ENCODE results near the gene TPCN1.

Gene TPCN1

DNA sequence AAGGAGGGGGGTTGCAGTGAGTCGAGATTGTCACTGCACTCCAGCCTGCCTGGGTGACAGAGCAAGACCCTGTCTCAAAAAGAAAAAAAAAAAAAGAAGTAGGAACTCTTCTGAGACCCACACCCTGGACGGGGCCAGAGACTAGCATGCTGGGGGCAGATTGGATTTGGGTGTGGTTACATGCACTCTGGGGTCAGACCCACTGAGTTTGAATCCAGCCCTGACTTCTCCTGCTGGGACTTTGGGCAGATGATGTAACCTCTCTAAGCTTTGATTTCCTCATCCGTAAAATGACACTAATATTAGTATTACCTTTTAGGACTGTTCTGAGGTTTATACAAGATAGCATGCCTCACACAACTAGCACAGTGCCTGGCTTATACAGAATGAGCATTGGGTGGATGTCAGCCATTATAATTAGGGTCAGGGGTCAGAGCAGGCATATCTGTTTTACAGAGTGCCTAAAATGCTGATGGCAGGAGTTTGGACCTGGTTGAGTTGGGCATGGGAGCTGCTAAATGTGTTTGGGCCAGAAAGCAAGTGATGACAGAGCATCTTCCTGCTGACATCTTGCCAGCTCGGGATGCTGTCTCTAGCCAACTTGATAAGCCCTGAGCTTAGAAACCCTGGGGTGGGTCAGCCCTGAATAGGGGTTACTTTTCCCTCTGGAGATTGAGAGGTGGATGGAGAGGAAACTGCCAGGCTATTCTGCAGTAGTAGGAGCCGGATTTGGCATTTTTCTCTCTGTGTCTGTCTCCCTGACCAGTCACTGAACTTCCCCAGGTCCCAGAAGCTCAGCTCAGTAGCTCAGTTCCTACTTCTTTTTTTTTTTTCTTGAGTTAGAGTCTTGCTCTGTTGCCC is 15.5 kb downstream of the TPCN1 start:
- peaks cover 8% of the 10 kb centered on the region for H3K36me3 ChIP-seq (ENCODE audit: control insufficient read depth, insufficient read depth, low read length)
- H3K9ac ChIP-seq (ENCODE audit: low read length) = no peak overlapping the region
- H3K4me3 ChIP-seq (ENCODE audit: low read depth, low read length) = no peak overlapping the region
- no peaks in the 10 kb centered on the region for H3K9me3 ChIP-seq (ENCODE audit: control insufficient read depth, insufficient read depth, low read depth, low read length)
- no peaks in the 10 kb centered on the region for H3K27me3 ChIP-seq (ENCODE audit: control insufficient read depth, insufficient read depth, low read length)
- H3K4me1 ChIP-seq (ENCODE audit: control insufficient read depth, insufficient read depth, low read length) = peaks cover 22% of the 10 kb centered on the region
- H3K27ac ChIP-seq (ENCODE audit: low read depth, low read length) = no peak overlapping the region

DNA sequence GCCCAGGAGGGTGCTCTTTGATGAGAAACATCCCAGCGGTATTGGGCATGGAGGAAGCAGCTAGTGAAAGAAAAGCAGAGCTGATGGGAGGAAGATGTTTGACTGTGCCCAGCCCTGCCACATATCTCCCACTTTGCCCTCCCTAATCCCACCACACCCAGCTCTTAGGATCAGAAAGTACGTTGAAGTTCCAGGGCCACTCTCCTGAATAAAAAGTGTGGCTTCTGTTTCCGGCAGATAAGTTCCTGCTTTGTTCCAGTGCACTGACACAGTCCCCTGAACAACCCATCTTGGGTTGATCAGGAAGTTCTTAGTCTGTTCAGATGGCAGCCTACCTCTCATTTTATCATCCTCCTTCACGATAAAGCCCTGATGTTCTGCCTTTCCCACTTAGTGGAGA is 16.5 kb downstream of the TPCN1 start:
- H3K36me3 ChIP-seq (ENCODE audit: control insufficient read depth, insufficient read depth, low read length) = peaks cover 3% of the 10 kb centered on the region

DNA sequence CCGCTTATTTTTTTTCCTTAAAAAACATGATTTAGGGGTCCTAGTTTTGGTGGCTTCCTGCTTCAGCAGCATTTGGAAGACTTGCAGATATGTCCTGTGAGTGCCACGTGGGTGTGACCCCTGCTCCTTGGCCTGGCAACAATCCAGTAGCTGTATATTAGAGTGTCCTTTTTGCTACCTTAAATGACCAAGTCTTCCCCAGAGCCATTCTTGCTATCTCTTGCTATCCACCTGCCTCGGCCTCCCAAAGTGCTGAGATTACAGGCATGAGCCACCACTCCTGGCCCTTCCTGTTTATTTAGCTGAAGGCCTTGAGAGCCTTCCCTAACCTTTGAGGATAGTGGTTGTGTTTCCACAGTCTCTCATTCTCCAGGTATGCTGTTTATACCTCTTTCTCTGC is 17.0 kb downstream of the TPCN1 start:
- Histone ChIP-seq H3K27me3 (ENCODE audit: control insufficient read depth, insufficient read depth, low read length) (no peaks in the 10 kb centered on the region), H3K9me3 (ENCODE audit: control insufficient read depth, insufficient read depth, low read depth, low read length) (no peaks in the 10 kb centered on the region), H3K9ac (ENCODE audit: low read length) (no peak overlapping the region), H3K36me3 (ENCODE audit: control insufficient read depth, insufficient read depth, low read length) (peaks cover 3% of the 10 kb centered on the region), H3K4me3 (ENCODE audit: low read depth, low read length) (no peak overlapping the region), H3K27ac (ENCODE audit: low read depth, low read length) (no peak overlapping the region), H3K4me1 (ENCODE audit: control insufficient read depth, insufficient read depth, low read length) (peaks cover 7% of the 10 kb centered on the region)

More for the DNA sequence above, 16.5 kb downstream of the TPCN1 start:
- Histone ChIP-seq H3K9ac (ENCODE audit: low read length) (no peak overlapping the region), H3K4me1 (ENCODE audit: control insufficient read depth, insufficient read depth, low read length) (peaks cover 13% of the 10 kb centered on the region), H3K27me3 (ENCODE audit: control insufficient read depth, insufficient read depth, low read length) (no peaks in the 10 kb centered on the region), H3K4me3 (ENCODE audit: low read depth, low read length) (no peak overlapping the region), H3K9me3 (ENCODE audit: control insufficient read depth, insufficient read depth, low read depth, low read length) (no peaks in the 10 kb centered on the region), H3K27ac (ENCODE audit: low read depth, low read length) (no peak overlapping the region)

DNA sequence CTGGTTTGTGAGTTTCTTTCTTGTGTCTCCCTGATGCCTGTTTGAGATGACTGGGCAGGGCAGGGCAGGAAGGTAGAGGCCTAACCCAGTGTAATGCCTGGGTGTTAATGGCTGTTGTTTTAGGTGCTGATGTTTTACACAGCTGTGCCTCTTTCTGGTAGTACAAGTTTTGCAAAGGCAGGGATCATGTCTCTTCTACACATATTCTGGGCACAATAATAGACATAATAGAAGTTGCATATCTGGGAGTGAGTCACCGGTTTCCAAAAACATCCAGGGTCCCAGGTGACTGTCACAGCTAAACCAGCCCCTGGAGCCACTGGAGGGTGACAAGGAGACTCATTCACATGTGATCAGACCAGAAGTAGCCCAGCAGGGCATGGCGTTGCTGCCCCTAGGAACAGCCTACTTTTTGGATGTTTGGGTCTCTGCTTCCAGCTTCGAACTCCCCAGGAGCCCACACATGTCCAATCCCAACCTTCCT is 18.1 kb downstream of the TPCN1 start:
- peaks cover 3% of the 10 kb centered on the region for H3K36me3 ChIP-seq (ENCODE audit: control insufficient read depth, insufficient read depth, low read length)
- H3K4me3 ChIP-seq (ENCODE audit: low read depth, low read length) = no peak overlapping the region
- no peaks in the 10 kb centered on the region for H3K9me3 ChIP-seq (ENCODE audit: control insufficient read depth, insufficient read depth, low read depth, low read length)
- H3K4me1 ChIP-seq (ENCODE audit: control insufficient read depth, insufficient read depth, low read length) = peaks cover 4% of the 10 kb centered on the region; the same call in 1 of the 2 replicates
- H3K27ac ChIP-seq (ENCODE audit: low read depth, low read length) = no peak overlapping the region
- H3K27me3 ChIP-seq (ENCODE audit: control insufficient read depth, insufficient read depth, low read length) = no peaks in the 10 kb centered on the region
- H3K9ac ChIP-seq (ENCODE audit: low read length) = no peak overlapping the region

DNA sequence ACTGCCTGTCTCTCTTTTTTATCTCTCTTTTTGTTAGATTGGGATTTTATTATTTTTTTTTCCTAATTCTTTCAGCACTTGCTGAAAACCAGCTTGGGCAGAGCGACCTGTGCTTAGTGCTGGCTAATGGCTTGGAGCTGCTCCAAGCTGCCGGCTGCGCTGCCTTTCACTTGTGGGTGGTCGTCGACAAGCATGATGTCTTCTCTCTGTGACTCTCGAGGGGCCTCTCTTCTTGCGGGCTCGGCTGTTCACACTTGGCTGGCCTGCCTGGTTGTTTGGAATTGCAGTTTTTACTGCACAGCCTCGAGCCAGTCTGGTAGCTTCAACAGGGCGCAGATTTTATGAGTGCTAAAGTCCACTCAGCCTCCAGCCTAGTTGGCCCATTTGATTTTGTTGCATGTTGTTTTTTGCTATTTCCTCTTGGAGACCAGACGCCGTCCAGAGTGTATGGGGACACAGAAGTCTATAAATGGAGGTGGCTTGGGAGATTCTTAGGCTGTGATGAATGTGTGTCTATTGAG is 18.6 kb downstream of the TPCN1 start:
- H3K36me3 ChIP-seq (ENCODE audit: control insufficient read depth, insufficient read depth, low read length) = peaks cover 3% of the 10 kb centered on the region
- H3K4me1 ChIP-seq (ENCODE audit: control insufficient read depth, insufficient read depth, low read length) = peaks cover 10% of the 10 kb centered on the region; the same call in 1 of the 2 replicates
- no peak overlapping the region for H3K4me3 ChIP-seq (ENCODE audit: low read depth, low read length)
- H3K9ac ChIP-seq (ENCODE audit: low read length) = no peak overlapping the region
- no peak overlapping the region for H3K27ac ChIP-seq (ENCODE audit: low read depth, low read length)
- no peaks in the 10 kb centered on the region for H3K9me3 ChIP-seq (ENCODE audit: control insufficient read depth, insufficient read depth, low read depth, low read length)
- no peaks in the 10 kb centered on the region for H3K27me3 ChIP-seq (ENCODE audit: control insufficient read depth, insufficient read depth, low read length)

DNA sequence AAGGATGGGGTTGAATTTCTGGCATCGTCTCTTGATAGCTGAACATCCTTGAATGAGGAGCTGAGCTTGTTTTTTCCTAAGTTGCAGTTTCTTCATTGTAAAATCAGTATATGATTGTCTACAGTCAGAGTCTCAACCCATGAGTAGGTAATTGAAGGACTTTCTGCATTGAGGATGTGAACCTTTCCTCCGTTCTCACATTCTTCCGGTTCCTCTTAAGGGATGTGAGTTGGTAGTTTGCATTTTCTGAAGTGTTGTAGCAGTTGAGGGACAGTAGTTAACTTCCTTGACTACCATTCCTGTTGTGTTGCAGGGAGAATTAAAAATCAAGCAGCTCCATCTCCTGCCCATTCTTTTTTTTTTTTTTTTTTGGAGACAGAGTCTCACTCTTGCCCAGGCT is 19.1 kb downstream of the TPCN1 start:
- no peak overlapping the region for H3K27ac ChIP-seq (ENCODE audit: low read depth, low read length)
- H3K9ac ChIP-seq (ENCODE audit: low read length) = no peak overlapping the region
- H3K9me3 ChIP-seq (ENCODE audit: control insufficient read depth, insufficient read depth, low read depth, low read length) = no peaks in the 10 kb centered on the region
- no peaks in the 10 kb centered on the region for H3K27me3 ChIP-seq (ENCODE audit: control insufficient read depth, insufficient read depth, low read length)
- H3K36me3 ChIP-seq (ENCODE audit: control insufficient read depth, insufficient read depth, low read length) = peaks cover 3% of the 10 kb centered on the region
- no peak overlapping the region for H3K4me3 ChIP-seq (ENCODE audit: low read depth, low read length)
- H3K4me1 ChIP-seq (ENCODE audit: control insufficient read depth, insufficient read depth, low read length) = peaks cover 11% of the 10 kb centered on the region; the same call in 1 of the 2 replicates

DNA sequence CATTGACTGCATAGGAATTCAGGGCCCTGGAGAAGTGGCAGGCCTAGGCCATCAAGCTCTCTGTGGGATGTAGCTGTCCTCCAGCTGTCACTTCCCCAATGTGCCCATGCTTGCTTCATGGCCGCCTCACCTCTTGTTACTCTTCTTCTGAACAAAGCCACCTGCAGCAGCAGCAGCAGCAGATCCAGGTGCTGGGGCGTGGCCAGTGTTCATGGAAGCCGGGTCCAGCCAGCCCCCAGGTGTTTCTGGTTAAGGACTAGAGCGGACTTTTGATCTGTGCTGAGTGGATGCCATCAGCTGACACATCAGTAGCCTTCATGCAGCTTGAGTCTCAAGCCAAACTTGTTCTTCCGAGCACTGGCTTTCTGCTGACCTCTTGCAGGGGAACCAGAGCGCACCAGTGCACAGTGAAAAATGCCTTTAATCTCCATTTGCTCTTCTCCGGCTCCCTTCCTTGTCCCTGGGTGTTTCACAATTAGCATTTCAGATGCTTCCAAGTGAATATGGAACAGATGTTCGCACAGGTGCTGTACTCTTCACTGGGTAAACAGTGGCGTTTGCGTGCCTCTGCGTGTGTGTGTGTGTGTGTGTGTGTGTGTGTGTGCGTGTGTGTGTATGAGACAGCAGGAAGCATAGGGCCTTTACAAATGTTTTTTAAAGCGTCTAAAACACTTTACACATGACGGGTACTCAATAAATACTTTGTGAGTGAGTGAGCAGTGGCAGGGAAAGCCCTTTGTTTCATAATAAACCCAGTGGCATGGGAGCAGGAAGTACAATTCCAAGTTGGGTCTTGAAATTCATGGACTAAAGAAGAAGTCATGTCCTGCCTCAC is 20.1 kb downstream of the TPCN1 start:
- Histone ChIP-seq H3K4me1 (ENCODE audit: control insufficient read depth, insufficient read depth, low read length) (peaks cover 21% of the 10 kb centered on the region), H3K9me3 (ENCODE audit: control insufficient read depth, insufficient read depth, low read depth, low read length) (no peaks in the 10 kb centered on the region), H3K9ac (ENCODE audit: low read length) (no peak overlapping the region), H3K27ac (ENCODE audit: low read depth, low read length) (no peak overlapping the region), H3K4me3 (ENCODE audit: low read depth, low read length) (no peak overlapping the region), H3K27me3 (ENCODE audit: control insufficient read depth, insufficient read depth, low read length) (no peaks in the 10 kb centered on the region), H3K36me3 (ENCODE audit: control insufficient read depth, insufficient read depth, low read length) (peaks cover 3% of the 10 kb centered on the region; the same call in 1 of the 2 replicates)

DNA sequence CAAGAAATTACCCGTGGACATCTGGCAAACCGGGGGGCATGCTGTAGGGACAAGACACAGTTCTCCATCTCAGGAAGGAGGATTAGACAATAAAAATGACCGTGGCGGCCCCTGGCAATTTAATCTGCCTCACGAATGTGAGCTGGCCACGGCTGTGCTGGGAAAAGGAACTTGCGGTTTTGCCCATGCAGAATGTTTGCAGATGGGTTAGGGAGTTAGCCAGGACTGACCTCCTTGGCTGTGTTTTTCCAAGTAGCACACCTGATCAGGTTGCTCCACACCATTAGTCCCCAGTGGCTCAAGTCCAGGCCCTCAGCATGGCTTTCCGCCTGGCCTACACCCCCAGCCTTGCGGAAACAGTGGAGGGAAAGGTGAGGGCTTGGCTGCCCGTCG is 20.8 kb downstream of the TPCN1 start:
- Histone ChIP-seq H3K9me3 (ENCODE audit: control insufficient read depth, insufficient read depth, low read depth, low read length) (no peaks in the 10 kb centered on the region), H3K27me3 (ENCODE audit: control insufficient read depth, insufficient read depth, low read length) (no peaks in the 10 kb centered on the region), H3K36me3 (ENCODE audit: control insufficient read depth, insufficient read depth, low read length) (peaks cover 3% of the 10 kb centered on the region; the same call in 1 of the 2 replicates), H3K4me1 (ENCODE audit: control insufficient read depth, insufficient read depth, low read length) (peaks cover 27% of the 10 kb centered on the region), H3K27ac (ENCODE audit: low read depth, low read length) (no peak overlapping the region), H3K4me3 (ENCODE audit: low read depth, low read length) (no peak overlapping the region), H3K9ac (ENCODE audit: low read length) (no peak overlapping the region)

DNA sequence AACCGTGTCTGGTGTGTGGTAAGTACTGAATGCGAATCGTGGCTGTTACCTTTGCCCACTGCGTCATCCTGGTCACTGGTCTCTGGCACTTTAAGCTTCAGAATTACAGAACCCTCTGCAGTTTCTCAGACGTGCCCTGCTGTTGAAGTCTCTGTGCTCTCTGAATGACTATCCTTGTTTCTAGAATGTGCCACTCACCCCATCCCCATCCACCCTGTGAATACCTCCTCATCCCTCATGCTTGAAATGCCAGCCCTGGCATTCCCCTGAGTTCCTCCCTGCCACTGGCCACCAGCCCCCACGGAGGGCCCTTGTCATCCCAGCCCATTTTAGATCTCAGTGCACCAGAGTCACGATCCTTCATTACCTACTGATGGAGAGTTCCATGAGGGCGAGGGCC is 21.3 kb downstream of the TPCN1 start:
- Histone ChIP-seq H3K4me1 (ENCODE audit: control insufficient read depth, insufficient read depth, low read length) (peaks cover 32% of the 10 kb centered on the region), H3K36me3 (ENCODE audit: control insufficient read depth, insufficient read depth, low read length) (peaks cover 3% of the 10 kb centered on the region; the same call in 1 of the 2 replicates)

DNA sequence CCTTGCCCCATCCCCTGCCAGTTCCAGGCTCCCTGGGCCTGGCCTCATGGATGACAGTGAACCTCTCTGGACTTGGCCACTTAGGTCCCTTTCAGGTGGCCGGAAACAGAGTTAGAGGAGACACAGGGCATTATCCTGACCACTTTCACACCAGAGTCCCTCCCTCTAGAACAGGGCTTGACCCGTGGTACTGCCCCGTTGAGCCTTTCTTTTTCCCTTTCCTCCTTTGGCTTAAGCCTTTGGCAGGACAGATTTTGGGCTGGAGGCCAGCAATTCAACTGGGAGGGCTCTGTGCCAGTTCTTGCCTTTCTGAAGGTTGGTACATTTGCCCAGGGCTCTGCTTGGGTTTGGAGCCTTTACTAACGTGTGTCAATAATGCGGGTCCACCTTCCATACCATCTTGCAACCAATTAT is 22.8 kb downstream of the TPCN1 start:
- no peaks in the 10 kb centered on the region for H3K27me3 ChIP-seq (ENCODE audit: control insufficient read depth, insufficient read depth, low read length)
- H3K9ac ChIP-seq (ENCODE audit: low read length) = no peak overlapping the region
- peaks cover 35% of the 10 kb centered on the region for H3K4me1 ChIP-seq (ENCODE audit: control insufficient read depth, insufficient read depth, low read length)
- no peaks in the 10 kb centered on the region for H3K9me3 ChIP-seq (ENCODE audit: control insufficient read depth, insufficient read depth, low read depth, low read length)
- peaks cover 2% of the 10 kb centered on the region; the same call in 1 of the 2 replicates for H3K36me3 ChIP-seq (ENCODE audit: control insufficient read depth, insufficient read depth, low read length)
- 0 out of 2 replicates have a peak overlapping the region, but pooled peaks have one; percentile 1 for H3K27ac ChIP-seq (ENCODE audit: low read depth, low read length)
- no peak overlapping the region for H3K4me3 ChIP-seq (ENCODE audit: low read depth, low read length)

More for the DNA sequence above, 21.3 kb downstream of the TPCN1 start:
- Histone ChIP-seq H3K4me3 (ENCODE audit: low read depth, low read length) (no peak overlapping the region), H3K9ac (ENCODE audit: low read length) (no peak overlapping the region), H3K27me3 (ENCODE audit: control insufficient read depth, insufficient read depth, low read length) (no peaks in the 10 kb centered on the region), H3K9me3 (ENCODE audit: control insufficient read depth, insufficient read depth, low read depth, low read length) (no peaks in the 10 kb centered on the region), H3K27ac (ENCODE audit: low read depth, low read length) (no peak overlapping the region)

Measured in HUES6 (cell line).